NCI-H2196 (cell line): ENCODE data around the gene GABARAPL1.
A peak's percentile ranks its signal among the peaks of the same experiment; 100 is the strongest.
"Not testable (repeated sequence)": the region's sequence is repeated elsewhere in the genome, so short reads cannot be mapped to it uniquely, and the experiment has no call there.

Experiments
- DNase-seq: peaks from one replicate; lab custom pipeline; 2025; ENCODE audit not compliant: unreplicated experiment; lab: John Stamatoyannopoulos, UW

Gene GABARAPL1

DNA sequence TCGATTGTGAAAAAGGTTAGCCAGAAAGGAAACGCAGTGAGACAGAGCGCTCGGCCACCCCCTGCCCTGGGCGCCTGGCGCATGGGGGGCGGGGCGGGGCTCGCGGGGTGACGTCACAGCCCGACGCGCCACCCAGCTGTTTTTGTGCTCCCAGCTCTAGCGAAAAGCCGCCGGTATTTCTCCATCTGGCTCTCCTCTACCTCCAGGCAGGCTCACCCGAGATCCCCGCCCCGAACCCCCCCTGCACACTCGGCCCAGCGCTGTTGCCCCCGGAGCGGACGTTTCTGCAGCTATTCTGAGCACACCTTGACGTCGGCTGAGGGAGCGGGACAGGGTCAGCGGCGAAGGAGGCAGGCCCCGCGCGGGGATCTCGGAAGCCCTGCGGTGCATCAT, at the start of gene GABARAPL1:
Gene GABARAPL1, plus strand, starts transcription at position 139 of the 393 bp plus-strand sequence. Its CDS starts 253 bp downstream, at position 392.
- peak; percentile 49 for DNase-seq

DNA sequence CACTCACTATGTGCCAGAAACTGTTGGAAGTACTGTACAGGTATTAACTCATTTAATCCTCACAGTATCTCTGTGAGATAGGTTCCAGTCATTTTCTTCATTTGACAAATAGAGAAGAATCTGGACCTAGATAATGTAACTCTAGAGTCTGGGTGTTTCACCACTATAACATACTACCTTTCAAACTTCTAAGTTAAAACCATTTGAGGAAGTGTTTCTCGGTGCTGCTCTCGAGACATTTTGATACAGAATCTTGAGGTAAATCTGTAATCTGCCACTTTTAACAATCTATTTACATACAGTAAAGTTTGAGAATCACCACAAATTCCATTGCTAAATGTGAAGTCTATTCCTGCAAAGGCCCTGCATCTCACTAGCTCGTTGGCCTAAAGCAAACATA, 49.6 kb upstream of the GABARAPL1 start:
- no peak for DNase-seq

DNA sequence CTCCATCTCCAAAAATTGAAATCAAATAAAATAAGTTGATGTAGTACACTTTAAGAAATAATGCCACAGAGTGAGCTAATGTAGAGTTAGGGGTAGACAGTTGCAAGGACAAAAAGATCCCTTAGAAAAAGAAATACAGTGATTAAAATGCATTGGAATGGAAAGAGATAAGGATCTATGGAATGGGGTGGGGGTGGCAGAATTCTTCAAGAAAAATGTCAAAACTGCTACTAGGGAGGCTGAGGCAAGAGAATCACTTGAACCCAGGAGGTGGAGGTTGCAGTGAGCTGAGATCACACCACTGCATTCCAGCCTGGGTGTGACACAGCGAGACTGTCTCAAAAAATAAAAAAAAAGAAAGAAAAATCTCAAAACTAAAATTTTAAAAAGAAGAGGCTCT, 47.3 kb upstream of the GABARAPL1 start:
- DNase-seq: no peak

DNA sequence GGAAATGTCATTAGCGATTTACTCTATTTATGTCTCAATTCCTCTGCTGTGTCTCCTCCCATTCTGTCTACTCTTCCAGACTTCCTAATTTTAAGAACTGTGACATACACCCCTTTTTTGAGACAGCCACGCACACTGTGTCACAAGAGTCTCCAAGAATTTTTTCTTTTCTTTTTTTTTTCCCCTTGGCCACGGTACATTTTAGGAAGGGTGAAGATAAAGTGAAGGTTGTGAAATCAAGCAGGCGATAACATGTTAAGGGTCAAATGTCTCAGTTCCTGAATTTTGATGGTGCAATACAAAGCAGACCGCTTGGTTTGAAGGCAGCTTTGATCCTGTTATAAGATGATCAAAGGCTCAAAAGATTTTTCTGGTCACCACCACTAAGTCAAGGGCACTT, 45.1 kb upstream of the GABARAPL1 start:
- no peak for DNase-seq

DNA sequence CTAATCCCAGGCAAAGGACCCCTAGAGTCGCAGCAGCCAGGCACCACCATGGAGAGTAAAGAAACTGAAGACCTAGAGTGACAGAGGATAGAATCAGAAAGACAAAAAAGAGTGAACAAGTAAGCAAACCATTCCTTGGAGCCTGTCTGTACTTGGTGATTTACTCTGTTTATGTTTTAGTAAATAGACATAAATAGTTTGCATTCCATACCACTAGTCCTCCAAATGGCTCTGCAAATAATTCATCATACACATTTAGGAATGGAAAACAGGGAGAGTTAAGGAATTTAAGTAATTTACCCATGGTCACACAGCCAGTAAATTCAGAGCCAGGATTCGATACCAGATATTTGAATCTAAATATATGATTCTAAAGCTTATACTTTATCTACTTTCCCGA, 43.6 kb upstream of the GABARAPL1 start:
- no peak for DNase-seq

- DNase-seq: no peak
Observed at GRCh38 chr12:10170216-10170615, 42.5 kb upstream of the GABARAPL1 start.

- no peak for DNase-seq
Observed at GRCh38 chr12:10171973-10172728, 40.5 kb upstream of the GABARAPL1 start, which contains the start of gene OLR1. OLR1 (minus strand) TSS chr12:10172132; CDS start chr12:10172077, 55 bp downstream.

- DNase-seq: no peak
Observed at GRCh38 chr12:10174986-10175614, 37.6 kb upstream of the GABARAPL1 start.

DNA sequence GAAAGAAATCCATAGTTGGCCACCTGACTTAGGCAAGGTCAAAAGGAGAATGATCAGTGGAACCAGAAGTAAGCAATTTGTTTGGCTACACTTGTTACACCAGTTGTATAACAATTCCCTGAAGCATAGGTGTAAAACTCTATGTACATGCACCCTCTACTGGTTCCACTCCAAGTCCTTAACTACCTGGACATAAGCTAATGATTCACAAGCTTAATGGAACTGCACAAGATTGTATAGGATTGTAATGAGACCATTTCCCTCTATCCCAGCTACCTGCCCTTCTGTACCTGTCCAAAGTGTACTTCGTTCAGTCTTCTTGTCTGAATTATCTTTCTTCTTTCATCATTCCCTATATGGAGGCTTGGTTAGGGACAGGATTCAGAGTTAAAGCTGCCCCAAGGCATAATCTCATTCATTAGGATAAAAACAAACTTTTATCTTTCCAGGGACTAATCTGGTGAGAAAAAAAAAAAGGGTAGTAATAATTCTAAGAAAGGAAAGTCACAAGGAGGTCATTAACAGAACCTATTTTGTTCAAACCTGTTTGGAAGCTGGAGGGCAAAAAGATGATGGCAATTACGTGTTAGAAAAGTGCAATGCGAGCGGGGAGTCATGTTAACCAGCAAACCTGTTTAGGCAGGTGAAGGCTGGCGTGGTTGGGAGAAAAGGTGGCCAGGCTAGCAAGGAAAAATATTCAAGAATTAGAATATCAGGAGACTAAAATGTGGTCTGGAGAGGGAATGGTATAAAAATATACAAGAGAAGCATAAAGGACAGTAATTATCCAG, 36.6 kb upstream of the GABARAPL1 start:
- no peak for DNase-seq

DNA sequence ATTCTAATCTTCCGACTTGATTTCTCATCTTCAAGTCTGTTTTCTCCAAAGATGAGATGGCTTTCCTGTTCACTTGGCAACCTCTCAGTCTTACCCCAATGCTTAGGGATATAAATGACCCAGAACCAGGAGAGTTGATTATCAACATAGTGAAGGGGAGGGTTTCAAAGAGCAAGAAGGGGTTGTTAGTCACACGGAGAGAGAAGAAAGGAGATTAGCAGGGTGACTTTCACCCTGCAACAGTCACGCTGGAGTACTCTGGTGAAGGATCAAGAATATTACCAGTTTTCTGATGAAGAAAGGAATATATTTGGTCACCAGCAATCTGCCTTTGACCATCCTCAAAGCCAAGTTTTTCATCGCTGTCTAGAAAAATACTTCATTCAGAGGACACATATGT, 33.9 kb upstream of the GABARAPL1 start, which contains the start of gene TMEM52B:
Gene TMEM52B, plus strand, starts transcription at position 212 of the 400 bp plus-strand sequence. CDS start 543 bp downstream, outside the sequence.
- no peak for DNase-seq

DNA sequence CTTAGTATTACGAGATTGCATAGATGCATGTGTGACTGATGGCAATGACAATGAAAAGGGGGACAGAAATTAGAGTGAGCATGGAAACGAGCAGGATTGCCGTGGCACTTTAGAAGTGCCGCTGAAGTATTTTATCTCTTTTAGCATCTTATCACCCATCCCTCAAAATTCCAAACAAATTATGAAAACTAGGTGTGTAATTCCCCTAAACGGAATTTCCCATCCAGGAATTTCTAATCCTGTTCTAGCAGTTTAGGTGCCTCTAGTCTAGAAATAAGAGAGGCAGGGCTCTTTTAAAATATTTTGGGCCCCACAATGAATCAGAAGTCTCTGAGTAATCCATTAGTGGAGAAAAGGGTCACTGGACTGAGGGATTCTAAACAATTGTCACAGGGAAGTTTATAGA, 32.9 kb upstream of the GABARAPL1 start:
- no peak for DNase-seq

GRCh38 chr12:10182354-10183049, 30.2 kb upstream of the GABARAPL1 start:
- no peak for DNase-seq

DNA sequence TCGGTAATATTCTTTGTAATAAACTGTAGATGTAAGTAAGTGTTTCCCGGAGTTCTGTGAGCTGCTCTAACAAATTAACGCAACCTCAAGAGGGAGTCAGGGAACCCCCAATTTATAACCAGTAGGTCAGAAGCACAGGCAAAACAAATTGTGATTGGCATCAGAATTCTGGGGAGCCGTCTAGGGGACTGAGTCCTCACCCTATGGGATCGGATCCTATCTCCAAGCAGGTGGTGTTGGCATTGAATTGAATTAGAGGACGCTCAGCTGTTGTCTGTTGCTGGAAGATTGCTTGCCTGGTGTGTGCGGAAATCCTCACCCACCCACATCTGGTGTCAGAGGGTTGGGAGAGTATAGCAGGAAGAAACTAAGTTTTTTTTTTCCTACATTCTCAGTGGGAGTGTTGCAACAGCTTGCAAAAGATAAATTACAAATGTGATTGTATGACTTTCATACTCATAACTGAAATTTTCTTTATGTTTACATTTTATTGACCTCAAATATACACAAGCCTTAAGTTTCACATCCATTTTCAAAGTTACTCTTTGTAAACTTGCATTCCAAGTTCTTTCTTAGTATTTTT, 28.3 kb upstream of the GABARAPL1 start:
- DNase-seq: no peak

GRCh38 chr12:10186299-10186698, 26.4 kb upstream of the GABARAPL1 start:
- DNase-seq: no peak

GRCh38 chr12:10186958-10187357, 25.7 kb upstream of the GABARAPL1 start:
- not testable (repeated sequence) for DNase-seq

GRCh38 chr12:10189653-10190052, 23.0 kb upstream of the GABARAPL1 start:
- no peak for DNase-seq

DNA sequence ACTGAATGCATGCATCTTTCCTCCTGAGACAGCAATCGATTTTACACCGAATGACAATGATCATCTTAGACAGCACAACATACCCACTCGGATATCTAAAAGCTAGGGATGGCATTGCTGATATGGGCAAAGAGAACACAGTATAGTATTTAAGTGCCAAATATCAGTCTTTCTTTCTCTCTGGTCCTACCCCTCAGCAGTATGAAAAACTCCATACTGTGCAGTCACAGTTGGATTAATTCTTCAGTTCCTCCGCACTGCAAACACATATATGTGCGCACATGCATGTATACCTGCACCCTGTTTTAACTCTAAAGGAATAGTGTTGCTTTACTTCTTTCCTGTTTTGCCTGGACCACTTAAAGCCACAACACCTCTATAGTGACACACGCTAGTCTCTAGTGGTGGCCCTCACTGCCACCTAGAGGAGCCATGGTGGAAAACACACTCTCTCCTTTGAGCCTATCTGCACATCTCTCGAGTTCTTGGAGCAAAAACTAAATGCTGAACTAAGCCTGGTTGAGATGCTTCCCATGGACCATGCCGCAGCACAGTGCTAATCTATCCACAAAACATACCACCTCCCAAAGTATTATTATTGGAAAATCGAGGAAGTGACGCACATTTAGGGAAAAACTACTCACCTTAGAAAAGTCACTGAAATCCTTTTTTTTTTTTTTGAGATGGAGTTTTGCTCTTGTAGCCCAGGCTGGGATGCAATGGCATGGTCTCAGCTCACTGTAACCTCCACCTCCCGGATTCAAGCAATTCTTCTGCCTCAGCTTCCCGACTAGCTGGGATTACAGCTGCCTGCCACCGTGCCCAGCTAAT, 21.9 kb upstream of the GABARAPL1 start:
- DNase-seq: peak; percentile 21

- no peak for DNase-seq
Observed at GRCh38 chr12:10191865-10192264, 20.8 kb upstream of the GABARAPL1 start.

- DNase-seq: no peak
Observed at GRCh38 chr12:10194160-10194670, 18.5 kb upstream of the GABARAPL1 start.
